GM18499 (cell line): Measurements from ENCODE around the gene CSTB.

ENCODE experiments used
- ATAC-seq: cut with Tn5 transposase; IDR thresholded peaks from one replicate; pipeline ENCODE4 v1.9.1; 2021; ENCODE audit warnings: moderate number of reproducible peaks; ENCODE audit not compliant: insufficient read depth, unreplicated experiment

Gene CSTB

DNA sequence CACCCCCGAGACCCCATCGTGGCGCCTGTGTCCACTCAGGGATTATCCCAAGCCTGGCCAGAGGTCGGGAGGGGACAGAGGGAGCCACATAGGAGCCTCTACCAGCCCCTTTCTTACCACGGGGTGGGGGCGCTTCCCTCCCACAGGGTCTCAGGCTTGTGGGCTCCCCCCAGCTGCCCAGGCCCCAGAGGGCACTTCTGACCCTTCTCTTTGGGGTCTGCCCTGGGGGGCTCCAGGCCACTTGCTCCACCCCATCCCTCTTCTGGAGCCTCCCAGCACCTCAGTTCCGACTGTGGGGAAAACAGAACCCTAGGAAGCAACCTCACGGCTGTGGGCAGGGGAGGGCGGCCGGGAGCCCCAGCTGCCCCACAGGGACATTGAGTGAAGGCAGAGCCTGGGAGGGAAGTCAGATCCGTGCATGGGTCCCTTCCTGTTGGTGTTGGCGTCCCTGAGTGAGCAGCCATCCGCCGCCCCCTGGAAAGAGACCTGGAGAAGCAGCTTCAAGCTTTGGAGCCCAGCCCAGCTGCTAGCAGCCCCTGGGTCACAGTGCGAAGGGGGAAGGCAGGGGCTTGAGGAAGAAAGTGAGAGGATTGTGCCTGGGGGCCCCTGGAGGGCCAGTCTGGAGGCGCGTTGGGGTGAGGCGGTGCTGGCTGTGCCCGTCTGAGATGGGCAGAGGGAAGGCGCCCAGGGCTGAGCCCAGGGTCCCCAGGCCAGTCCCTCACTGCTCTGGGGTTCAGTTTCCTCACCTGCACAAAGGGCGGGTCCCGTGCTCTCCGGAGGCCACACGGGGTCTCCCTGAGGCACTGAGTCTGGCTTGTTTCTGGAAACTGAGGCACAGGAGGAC is 35.4 kb upstream of the CSTB start:
- no peak for ATAC-seq

DNA sequence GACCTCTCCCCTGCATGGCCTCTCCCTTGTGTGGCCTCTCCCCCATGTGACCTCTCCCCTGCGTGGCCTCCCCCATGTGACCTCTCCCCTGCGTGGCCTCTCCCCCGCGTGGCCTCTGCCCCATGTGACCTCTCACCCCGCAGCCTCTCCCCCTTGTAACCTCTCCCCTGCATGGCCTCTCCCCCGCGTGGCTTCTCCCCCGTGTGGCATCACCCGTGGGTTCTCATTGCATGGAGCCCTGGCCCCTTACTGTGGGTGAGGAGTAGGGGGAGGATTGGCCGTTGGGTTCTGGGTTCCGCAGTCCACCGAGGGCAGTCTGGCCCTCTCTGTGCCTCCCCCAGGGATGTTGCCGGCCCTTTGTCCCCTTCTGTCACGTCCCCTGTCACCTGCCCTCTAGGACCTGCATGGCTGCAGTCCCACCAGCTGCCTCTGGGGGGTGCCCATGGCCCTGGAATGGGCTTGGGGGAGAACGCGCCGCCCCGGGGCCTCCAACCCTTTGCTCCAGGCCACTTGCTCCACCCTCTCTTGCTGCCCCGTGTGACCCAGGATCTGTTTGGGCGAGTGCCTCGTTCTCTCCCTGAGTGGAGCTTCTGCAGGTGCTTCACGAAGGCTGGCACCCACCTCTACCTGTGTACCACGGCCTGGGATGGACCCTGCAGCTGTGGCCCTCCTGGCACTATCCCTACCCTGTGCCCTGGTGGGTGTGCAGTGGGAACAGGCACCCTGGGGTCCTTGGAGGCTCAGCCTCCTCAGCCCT is 34.6 kb upstream of the CSTB start:
- ATAC-seq: no peak

DNA sequence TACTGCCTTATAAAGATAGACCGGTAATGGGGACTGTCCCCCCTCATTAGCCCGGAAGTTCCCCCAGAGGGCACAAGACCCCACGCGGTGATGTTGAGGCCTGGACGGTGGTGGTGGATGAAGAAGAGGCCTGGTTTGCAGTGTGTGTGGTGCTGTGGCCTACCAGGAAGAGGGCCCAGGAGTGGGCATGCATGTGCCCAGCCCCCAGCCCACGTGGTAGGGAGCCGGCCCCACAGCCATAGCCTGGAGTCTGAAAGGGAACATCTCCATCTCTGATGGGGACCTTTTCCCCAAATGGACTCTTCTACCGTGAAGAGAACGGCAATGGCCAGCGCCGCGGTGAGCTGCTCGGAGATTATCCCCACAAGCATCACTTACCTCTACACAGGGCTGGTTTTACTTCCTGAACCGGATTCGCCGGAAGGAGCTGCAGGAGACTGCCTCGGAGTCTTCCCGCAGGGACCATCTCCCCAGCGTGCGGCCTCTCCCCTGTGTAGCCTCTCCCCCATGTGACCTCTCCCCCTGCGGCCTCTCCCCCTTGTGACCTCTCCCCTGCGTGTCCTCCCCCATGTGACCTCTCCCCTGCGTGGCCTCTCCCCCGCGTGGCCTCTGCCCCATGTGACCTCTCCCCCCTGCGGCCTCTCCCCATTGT is 33.9 kb upstream of the CSTB start:
- no peak for ATAC-seq

DNA sequence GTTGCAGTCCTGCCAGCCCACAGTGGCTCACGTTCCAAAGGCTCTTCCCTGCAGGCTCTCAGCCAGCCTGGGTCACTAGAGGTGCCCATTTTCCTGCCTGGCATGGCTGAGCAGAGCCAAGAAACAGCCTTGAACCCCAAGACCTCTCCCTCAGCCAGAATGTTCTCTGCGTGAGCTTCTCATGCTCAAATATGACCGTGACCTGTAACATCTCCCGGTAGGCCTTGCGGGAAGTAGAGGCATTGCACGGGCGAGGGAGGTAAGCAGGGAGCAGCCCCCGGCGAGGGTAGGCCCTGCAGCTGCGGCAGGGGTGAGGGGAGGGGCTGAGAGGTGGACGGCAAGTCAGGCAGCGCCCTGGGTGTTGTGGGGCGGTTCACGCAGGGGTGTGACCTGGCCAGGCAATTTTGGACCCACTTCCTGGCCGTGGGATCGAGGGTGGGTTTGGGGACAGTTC is 33.3 kb upstream of the CSTB start:
- no peak for ATAC-seq

DNA sequence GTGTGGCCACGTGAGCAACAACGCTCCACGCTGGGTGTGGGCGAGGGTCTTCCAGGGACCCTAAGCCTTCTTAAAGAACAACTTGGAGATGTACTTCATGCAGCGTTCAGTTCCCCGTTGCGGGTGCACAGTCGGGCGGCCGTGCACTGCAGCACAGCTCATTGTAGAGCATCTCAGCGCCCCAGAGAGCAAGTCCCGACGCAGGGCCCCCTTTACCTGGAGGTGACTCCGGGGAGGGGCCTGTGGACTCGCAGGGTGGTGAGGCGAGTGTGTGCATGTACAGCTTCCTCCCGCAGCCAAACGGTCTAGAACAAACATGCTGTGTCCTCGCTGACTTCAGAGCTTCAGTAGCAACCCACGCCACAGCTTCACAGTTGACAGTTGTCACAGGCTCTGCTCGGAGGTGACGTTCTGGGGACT is 32.7 kb upstream of the CSTB start:
- ATAC-seq: no peak

DNA sequence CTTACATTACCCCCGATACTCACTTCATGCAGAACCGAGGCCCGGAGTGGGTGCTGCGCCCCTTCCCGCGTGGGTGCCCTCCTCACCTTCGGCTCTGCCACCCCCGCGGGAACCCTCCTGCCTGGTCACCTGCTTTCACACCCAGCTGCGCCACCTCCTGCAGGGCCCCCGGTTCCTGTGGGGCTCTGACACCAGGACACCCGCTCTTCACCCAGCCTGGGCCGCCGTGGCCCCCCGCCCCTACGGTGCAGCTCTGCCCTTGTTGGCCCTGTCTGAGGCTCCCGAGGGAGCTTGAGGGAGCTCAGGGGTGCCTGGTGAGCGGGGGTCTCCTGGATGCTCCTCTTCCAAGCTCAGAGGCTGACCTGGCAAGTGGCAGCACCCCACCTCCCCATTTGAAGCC is 32.3 kb upstream of the CSTB start:
- ATAC-seq: no peak

DNA sequence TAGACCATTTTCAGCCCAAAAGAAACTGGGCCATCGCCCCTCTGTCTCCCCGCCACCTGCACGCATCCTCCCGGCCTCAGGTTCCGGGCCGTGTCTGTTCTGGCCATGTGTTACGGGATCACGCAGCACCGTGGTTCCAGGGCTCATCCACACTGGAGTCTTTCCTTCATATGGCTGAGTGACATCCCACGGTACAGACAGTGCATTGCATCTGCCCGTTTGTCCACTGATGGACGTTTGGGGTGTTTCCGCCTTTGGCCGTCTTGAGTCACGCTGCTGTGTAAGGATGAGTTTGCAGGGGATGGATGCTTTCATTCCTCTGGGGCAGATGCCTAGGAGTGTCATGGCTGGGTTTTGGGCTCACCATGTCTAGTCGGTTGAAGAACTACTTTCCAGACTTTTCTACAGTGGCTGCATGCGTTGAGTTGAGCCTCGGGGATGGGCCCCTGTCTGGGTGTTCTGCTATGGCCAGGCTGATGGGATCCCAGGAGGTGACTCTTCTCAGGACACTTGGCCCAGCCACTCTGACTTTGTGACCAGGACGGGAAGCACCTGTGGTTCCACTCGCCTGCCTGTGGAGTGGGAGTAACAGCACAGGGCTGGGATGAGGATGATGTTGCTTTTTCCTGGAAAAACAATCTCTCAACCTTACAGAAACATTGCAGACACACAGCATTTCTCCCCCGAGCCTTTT is 30.1 kb upstream of the CSTB start:
- no peak for ATAC-seq

DNA sequence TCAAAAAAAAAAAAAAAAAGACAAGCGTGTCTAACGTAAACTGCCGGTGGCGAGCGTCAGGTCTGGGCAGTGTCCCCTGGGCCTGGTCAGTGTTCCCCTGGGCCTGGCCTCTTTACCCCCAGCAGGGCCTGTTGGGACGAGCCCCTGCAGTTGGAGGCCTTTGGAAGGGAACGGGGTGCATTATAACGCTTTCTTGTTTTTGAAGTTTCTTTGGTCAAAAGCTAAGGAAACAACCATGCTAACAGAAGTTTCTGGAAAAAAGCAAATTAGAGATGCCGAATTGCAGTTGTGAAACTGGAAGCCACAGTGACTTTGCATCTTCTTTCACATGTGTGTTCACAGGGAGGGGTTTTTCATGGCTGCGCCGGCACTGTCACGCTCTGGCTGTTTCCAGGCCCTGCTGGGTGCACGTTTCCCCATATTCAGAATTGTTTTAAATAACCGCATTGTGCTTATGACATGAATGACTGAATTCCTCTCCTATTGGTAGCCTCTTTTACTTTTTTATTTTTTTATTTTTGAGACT is 29.2 kb upstream of the CSTB start:
- ATAC-seq: peak; percentile 85

DNA sequence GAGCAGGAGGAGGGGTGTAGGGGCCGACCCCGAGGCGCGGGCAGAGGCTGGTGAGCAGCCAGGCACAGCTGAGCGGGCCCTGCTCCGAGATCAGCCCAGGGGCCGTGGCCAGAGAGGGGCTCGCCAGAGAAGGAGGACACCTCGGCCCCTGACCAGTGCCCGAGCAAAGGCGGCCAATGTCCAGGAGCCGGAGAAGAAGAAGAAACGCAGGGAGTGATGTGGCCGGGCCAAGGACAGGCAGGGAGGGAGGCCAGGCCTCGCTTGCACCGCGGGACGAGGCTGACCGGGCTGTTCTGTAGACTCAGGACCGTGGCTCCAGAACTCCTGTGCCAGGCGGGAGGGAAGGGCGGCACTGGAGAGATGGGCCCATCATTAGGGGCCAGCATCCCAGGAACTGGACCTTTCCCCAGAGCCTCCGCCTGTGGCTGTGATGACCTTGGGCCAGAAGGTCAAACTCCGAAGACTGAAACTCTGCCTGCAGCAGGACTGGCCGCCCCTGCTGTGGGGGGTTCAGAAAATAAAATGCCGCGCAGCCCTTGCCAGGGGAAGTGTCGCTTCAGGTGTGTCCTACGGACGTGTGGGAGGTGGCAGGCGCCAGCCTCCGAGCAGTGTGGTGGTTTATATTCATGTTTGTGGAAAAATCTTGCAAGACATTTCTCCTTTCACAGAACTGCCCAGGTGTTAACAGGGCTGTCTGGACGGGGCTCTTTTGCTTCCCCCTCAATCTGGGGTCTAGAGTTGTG is 27.6 kb upstream of the CSTB start:
- ATAC-seq: no peak

DNA sequence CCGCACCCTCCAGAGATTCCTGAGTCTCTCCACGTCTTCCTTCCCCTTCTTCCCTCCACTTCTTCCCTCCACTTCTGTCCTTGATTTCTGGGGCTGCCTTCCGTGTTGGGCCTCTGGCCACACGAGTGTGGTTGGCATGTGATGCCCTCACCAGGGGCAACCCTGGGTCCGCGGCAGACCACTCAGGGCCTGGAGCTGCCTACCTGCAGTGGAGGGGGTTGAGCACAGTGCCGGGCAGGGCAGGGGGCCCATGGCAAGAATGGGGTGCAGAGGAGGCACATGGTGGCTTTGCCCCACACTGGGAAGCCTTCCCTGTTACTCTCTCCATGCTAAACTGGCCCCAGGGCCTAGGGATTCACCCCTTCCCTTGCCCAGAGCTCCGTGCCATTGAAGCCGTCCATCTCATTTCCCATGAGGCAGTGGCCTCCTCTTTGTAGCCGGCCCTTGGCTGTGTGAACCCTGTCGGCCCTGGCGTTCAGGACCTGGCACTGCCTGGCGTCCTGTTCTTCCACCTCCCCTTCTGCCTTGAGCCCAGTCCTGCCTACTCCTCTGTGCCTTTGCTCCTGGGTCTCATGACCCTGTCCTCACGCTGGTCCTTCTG is 26.7 kb upstream of the CSTB start:
- ATAC-seq: no peak

DNA sequence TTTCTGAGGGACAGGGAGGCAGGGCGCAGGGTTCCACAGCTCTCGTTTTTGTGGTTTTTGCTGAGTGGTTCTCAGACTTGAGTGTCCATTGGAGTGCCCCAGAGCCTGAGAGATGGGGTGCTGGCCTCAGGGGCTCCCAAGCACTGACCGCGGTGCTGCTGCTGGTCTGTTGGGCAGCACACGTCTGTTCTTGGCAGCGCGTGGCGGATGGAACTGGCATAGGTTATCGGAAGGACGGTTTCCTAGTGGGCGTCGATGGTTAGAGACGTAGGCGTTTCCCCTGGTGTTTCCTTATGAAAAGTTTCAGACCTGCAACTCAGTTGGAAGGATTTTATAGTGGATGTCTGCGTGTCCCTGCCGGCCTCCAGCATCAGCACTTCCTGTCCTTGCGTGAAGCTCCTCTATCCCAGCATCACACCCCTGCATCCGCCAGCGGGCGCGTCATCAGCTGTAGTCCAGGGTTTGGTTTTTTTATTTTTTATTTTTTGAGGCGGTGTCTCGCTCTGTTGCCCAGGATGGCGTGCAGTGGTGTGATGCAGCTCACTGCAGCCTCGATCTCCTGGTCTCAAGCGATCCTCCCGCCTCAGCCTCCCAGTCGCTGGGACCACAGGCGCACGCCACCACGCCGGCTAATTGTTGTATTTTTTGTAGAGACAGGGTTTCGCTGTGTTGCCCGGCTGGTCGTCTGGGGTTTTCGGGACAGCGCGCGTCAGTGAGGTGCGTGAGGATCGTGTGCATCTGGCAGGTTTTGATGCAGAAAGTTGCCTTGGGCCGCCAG is 25.1 kb upstream of the CSTB start:
- no peak for ATAC-seq

DNA sequence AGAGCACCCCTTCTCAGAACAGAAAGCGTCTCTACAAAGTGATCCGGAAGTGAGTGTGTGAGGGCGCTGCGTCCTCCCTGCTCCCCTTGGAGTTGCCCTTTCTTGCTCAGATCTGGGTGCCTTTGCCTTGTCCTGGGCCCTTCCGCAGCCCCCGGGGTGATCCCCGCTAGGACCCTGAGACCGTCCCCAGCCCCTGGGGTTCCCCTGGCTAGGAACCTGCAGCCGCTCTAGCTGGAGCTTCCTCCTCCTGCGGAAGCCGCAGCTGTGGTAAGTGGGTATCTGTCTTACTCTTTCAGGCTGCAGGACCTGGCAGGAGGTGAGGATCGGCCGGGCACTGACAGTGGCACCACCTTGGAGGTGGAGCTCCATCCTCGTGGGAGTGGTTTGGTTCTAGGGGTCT is 24.5 kb upstream of the CSTB start:
- no peak for ATAC-seq

DNA sequence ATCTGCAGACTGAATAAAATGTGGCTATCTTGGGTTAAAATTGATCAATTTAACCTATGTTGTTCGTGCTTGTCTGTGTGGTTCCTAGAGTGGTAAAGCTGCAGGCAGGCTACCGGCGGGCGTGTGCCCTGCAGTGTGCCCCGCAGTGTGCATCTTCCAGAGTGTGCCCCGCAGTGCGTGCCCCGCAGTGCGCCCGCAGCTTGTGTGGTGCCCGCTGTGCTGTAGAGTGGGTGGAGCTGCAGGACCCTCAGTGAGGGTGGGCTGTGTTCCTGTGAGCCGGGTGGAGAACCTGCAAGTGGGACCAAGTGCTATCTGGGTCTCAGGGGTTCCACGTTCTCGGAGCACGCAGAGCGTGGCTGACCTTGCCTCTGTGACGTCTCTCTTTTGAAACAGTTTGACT is 24.0 kb upstream of the CSTB start:
- ATAC-seq: no peak

DNA sequence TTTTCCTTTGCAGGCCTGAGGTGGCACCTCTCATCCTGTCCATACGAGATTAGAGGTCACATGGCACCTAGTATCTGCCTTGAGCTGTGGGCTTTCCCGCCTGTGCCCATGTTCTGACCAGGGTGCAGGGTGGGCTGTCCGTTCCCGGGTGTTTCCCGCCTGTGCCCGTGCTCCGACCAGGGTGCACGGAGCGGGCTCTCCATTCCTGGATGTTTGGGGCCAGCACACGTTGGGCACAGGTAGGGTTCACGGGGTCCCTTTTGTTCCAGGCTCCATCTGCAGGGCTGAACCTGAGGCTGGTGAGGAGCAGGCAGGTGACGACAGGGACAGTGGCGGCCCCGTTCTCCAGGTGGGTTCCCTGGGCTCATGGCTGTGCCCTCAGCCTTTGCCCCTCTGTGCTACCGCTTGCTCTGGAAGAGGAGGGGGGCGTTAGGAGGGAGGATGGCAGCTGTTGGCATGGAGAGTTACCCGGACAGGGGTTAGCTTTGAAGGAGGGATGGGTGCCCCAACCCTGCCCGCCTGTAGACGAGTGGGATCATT is 23.3 kb upstream of the CSTB start:
- ATAC-seq: no peak

DNA sequence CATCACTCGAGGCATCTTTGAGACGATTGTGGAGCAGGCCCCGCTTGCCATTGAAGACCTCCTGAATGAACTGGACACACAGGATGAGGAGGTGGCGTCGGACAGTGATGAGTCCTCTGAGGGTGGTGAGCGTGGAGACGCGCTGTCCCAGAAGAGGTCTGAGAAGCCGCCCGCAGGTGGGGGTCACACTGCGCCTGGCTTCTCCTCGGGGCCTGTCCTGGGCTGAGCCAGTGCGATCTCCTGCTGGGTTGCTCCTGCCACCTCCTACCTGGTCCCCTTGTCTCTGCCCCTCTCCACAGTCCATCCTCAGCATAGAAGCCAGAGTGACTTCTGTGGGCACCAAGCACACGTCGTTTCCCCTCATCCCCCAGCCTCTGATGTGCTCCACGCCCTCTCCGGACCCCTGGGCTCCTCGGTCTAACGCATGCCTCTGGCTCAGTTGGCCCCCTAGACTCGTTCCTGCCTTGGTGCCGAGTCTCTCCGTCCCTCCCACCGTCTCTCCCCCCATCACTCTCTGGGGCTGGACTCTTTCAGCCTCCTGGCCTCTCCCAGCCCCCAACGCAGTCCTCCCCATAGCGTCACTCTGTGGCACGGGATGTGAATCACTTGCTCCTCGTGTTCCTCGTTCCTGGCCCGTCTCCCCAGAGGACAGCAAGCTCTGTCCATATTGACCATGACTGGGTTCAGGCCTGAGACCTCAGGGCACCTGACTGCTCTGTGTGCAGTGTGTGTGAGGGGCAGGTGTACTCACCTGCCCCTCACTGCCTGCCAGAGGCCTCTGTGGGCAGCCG is 22.0 kb upstream of the CSTB start:
- no peak for ATAC-seq

DNA sequence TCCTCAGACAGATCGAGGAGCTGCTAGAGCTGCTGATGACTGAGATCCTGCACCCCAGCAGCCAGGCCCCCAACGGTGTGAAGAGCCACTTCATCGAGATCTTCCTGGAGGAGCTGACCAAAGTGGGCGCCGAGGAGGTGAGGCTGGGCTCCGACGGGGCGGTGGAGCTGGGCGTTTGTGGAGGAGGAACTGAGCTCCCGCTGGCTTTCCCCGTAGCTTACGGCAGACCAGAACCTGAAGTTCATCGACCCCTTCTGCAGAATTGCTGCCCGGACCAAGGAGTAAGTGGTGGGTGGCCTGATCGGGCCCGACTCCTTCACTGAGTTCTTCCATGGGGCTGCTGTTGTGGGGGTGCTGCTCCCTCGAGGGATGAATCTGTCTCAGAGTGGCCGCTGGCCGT is 21.3 kb upstream of the CSTB start:
- no peak for ATAC-seq

DNA sequence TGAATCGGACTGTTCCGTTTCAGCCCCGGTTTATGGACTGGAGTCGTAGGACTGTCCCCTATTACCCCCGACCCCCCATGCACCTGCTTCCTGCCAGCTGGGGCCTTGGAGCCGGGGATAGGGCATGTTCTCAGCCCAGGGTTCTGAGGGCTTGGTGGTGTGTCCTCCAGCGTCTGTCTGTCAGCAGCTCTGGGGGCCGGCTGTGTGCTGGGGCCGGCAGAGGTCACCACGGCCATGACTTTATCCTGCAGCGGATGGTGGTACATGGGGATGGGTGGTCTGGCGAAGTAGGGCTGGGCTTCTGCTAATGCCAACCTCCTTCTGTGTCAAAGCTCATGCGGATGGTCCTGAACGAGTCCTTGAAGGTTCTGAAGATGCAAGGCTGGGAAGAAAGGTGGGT is 18.7 kb upstream of the CSTB start:
- ATAC-seq: no peak

DNA sequence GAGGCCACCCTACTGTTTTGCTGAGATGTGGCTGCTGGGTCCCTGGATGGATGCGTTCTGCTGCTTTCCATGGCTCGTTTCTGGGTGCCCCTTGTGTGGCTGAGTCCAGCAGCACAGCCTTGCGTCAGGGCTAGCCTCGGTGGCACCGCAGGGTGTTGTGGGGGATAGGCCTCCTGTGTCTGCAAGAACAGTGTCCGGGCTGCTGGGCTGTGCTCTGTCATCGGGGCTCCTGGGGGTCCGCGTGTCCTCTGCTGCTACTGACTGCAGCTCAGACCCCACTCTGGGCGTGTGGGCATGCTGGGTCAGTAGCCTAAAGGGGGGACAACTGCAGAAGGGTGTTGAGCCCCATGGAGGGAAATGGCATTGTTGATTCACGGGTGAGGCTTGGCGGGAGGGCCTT is 18.2 kb upstream of the CSTB start:
- no peak for ATAC-seq
